DND-41 (cell line): ENCODE results near the gene GLB1L3.
"Not testable (repeated sequence)": the region's sequence is repeated elsewhere in the genome, so short reads cannot be mapped to it uniquely, and the experiment has no call there.

Experiments used
- EZH2 ChIP-seq: IDR thresholded peaks from 3 replicates; pipeline ENCODE4 v1.6.1; 2012; ENCODE audit warnings: borderline replicate concordance, low read depth, mild to moderate bottlenecking, moderate library complexity, low read length, inconsistent platforms; ENCODE audit not compliant: severe bottlenecking
- TF ChIP-seq, protein P1 (sequence below): IDR thresholded peaks from 2 replicates; pipeline ENCODE4 v1.5.1; 2012; ENCODE audit warnings: borderline replicate concordance, low read length, moderate library complexity, mild to moderate bottlenecking; ENCODE audit not compliant: poor library complexity, severe bottlenecking; ENCODE audit errors: extremely low read depth

- TF ChIP-seq, protein P1, sequence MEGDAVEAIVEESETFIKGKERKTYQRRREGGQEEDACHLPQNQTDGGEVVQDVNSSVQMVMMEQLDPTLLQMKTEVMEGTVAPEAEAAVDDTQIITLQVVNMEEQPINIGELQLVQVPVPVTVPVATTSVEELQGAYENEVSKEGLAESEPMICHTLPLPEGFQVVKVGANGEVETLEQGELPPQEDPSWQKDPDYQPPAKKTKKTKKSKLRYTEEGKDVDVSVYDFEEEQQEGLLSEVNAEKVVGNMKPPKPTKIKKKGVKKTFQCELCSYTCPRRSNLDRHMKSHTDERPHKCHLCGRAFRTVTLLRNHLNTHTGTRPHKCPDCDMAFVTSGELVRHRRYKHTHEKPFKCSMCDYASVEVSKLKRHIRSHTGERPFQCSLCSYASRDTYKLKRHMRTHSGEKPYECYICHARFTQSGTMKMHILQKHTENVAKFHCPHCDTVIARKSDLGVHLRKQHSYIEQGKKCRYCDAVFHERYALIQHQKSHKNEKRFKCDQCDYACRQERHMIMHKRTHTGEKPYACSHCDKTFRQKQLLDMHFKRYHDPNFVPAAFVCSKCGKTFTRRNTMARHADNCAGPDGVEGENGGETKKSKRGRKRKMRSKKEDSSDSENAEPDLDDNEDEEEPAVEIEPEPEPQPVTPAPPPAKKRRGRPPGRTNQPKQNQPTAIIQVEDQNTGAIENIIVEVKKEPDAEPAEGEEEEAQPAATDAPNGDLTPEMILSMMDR = not testable (repeated sequence)
- not testable (repeated sequence) for TF ChIP-seq EZH2
Observed at GRCh38 chr11:134344497-134345236, 68.5 kb downstream of the GLB1L3 start.
